Right ventricle myocardium superior (tissue), 1 donor: ENCODE data around the gene CHMP1A. TPM values are rescaled to one million over a fixed set of nuclear protein-coding genes. Genes with fewer than 3 reads are reported as not detected.

Experiments
- ATAC-seq: fragments of 200-7000 bp; cut with Tn5 transposase; one replicate; pipeline ENCODE4 v1.9.1; 2020; ENCODE audit warnings: mild to moderate bottlenecking; ENCODE audit not compliant: poor library complexity
- DNase-seq: peaks from one replicate; pipeline ENCODE4 v3.0.0-alpha.2; 2020
- intact Hi-C: fragments of 100-400 bp; cut with DNase I; formaldehyde crosslinking; loops from one replicate; pipeline ENCODE4 v1.11.2; 2022
- total RNA-seq: library from RNA; stranded (reverse); fragmentation: NEBNext Ultra II Directional; extraction: Animal tissue kit (Norgen Biotek cat#: 25700); gene quantifications from one replicate; pipeline ENCODE4 v1.2.1, GENCODE V29; 2021
- donor health status: DM: no; HTN: yes; CAD: no; lungs with severe emphysema.

CHMP1A gene
- total RNA-seq, 1 donor from 2014 or later, result 32.6 TPM

- ATAC-seq, result no peak
- no peak for DNase-seq
- intact Hi-C loops, result no loop called here
Observed at GRCh38 chr16:89615176-89615575, 42.3 kb downstream of the CHMP1A start.

GRCh38 chr16:89613954-89614459 lies 43.5 kb downstream of the CHMP1A start:
- DNase-seq (no peak), ATAC-seq (no peak)
- intact Hi-C loops, result no loop called here

DNA sequence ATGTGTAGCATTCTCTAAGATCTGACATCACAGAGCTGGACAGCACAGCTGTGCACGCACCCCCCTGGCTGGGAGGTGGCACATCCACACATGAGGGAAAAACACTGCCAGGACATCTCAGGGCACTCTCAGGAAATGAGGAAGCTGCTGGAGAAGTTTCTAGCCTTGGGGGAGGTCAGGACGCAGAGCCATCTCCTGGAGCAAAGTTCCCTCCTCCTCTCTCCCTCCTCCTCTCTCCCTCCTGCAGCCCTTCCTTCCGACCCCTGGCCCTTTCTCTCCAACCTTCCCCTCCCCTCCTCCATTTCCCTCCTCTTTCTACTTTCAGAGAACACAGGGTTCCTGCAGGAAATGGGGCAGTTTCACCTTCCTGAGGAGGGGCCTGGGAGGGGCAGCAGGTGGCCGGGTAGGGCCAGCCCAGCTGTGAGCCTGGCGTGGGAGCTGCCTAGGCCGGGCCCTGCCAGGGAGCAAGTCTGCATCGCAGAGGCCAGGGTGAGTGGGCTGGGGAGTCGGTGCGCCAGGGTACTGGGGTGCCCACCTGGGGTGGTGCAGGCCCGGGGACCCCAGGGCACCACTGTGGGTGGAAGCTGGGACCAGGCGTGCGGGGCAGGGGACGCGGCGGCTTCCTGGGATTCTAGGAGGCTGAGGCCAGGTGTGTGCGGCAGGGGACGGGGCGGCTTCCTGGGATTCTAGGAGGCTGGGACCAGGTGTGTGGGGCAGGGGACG lies 44.1 kb downstream of the CHMP1A start, which contains the start of gene DPEP1:
DPEP1 (plus strand) TSS at position 412 of the 723 bp plus-strand sequence. CDS start 16,769 bp downstream, outside the sequence.
- intact Hi-C loops, result no loop called here
- DNase-seq (no peak), ATAC-seq (no peak)

DNA sequence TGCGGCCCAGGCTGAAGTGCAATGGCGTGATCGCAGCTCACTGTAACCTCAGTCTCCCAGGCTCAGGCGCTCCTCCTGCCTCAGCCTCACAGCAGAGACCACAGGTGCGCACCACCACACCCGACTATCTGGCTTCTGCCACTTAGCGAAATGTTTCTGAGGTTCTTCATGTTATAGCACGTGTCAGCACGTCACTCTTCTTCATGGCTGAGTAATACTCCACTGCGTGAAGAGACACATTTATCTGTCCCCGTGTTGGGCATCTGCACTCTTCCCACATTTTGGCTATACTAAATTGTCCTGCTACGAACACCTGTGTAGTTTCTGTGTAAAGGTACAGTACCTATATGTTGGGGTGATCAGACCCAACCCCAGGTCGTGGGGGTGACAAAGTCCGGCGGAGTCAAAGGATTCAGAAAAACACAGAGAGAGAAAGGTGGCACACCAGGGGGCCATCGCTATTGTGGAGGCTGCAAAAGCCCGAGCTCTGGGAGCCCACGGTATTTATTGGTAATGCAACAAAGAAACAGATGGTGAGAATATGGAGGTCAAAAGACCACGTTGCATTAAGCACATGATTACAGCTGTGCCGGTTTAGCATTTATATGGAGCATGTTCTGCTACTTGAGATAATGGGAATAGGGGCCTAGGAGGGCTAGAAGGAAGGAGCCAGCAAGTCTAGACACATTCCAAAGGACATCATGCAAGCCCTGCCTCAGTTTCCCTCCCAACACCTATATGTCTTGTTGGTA lies 44.9 kb downstream of the CHMP1A start:
- intact Hi-C loops, result no loop called here
- DNase-seq (no peak), ATAC-seq (no peak)

GRCh38 chr16:89610108-89610453 lies 47.4 kb downstream of the CHMP1A start:
- intact Hi-C loops, result no loop called here
- ATAC-seq (no peak), DNase-seq (no peak)

GRCh38 chr16:89607937-89608740 lies 49.4 kb downstream of the CHMP1A start:
- intact Hi-C loops, result no loop called here
- DNase-seq, result no peak
- ATAC-seq, result no peak

DNA sequence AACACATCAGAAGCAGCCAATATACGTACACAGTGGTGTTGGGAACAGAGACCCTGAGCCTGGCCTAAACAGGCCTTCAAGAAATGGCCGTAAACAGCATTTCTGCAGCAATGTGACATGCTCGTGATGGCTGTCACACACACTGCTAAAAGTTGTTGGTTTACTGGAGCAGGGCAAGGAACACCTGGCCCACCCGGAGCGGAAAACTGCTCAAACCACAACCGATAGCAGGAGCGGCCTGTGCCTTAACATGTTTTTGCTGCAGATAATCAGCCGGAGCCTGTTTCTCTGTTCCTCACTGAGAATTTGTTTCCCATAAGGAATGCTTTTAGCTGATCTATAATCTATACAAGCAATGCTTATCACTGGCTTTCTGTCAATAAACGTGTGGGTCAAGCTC lies 50.1 kb downstream of the CHMP1A start:
- intact Hi-C loops, result no loop called here
- ATAC-seq (no peak), DNase-seq (no peak)

DNA sequence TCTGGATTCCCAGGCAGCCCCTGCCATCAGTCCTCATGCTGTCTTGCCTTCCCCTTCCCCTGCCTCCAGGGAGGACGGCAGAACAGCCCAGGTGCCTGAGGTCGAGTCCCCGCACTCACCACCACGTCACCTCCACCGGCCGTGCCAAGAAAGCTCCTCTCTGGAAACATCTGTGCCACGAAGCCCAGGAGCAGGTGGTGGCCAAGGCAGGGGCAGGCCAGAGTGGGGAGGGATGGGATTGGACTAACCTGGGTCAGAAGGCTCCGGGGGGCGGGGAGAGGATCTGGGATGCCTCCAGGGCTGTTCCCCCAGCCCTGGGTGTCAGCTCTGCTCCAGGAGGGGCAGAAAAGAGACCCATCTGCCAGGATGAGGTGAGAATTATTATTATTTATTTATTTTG lies 51.5 kb downstream of the CHMP1A start:
- intact Hi-C loops, result no loop called here
- DNase-seq, result no peak
- no peak for ATAC-seq

- intact Hi-C loops, result no loop called here
- no peak for DNase-seq
Observed at GRCh38 chr16:89605186-89605970, 52.1 kb downstream of the CHMP1A start.

DNA sequence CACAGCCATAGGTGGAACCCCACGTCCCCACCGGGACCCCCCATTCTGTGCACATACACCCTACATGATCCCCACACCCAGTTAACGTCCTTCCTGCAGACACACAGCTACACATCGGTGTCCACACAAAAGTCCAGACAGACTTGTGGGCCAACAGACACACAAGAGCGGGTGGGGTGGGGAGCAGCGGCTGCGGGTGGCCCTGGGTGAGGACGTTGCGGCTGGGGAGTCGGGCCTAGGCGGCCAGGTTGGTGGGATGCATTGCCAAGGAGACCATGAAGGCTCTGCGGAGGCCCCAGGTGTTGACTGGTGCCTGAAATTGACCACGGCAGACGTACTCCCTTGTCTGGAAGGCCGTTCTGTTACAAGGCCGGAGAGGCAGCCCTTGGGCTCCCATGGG lies 52.7 kb downstream of the CHMP1A start:
- no peak for DNase-seq
- intact Hi-C loops, result no loop called here
- ATAC-seq, result no peak

More at GRCh38 chr16:89605186-89605970, 52.1 kb downstream of the CHMP1A start:
- ATAC-seq, result no peak

DNA sequence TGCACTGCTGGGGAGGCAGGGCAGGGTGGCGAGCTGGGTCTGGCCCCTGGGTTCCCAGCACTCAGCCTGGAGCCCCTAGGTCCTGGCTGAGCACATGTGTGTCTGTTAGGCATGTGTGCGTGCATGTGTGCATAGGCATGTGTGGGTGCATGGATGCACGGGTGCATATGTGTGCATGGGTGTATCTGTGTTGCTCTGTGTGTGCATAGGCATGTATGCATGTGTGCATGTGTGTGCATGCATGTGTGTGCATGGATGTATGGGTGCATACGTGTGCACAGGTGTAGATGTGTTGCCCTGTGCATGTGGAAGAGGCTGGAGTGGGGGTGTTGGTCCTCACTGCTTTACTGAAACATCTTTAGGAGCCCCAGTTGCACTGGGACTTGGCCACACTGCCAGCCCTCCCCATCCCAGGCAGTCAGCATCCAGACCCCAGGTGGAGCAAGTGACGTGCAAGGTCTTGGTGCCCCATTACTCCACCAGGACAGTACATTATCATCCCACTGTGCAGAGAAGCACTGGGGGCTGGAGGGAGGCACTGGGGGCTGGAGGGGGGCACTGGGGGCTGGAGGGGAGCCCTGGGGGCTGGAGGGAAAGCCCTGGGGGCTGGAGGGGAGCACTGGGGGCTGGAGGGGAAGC lies 54.4 kb downstream of the CHMP1A start:
- DNase-seq (no peak), ATAC-seq (no peak)
- intact Hi-C loops, result no loop called here

GRCh38 chr16:89602273-89602951 lies 55.1 kb downstream of the CHMP1A start:
- ATAC-seq, result no peak

GRCh38 chr16:89601906-89602272 lies 55.6 kb downstream of the CHMP1A start:
- intact Hi-C loops, result no loop called here
- ATAC-seq (no peak), DNase-seq (no peak)

More at GRCh38 chr16:89602273-89602951, 55.1 kb downstream of the CHMP1A start:
- DNase-seq, result no peak
- intact Hi-C loops, result no loop called here

DNA sequence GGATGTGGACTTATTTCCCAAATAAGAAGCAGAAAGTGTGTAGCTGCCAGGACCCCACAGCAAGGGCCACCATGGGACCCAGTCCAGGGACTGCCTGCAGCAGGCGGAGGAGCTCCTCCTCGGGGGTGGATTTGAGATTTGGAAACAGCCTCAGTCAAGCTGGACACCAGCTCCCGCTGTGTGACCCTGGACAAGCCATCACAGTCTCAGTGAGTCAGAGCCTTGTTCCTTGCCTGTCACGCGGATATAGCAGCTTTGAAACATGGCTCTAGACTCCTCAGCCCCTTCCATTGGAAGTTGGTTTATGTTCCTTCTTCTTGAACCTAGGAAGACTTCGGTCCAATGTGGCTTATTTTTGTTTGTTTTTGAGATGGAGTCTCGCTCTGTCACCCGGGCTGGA lies 56.6 kb downstream of the CHMP1A start:
- no peak for DNase-seq
- intact Hi-C loops, result no loop called here
- ATAC-seq, result no peak

- no peak for DNase-seq
- intact Hi-C loops, result no loop called here
- ATAC-seq, result no peak
Observed at GRCh38 chr16:89600427-89600826, 57.1 kb downstream of the CHMP1A start.

DNA sequence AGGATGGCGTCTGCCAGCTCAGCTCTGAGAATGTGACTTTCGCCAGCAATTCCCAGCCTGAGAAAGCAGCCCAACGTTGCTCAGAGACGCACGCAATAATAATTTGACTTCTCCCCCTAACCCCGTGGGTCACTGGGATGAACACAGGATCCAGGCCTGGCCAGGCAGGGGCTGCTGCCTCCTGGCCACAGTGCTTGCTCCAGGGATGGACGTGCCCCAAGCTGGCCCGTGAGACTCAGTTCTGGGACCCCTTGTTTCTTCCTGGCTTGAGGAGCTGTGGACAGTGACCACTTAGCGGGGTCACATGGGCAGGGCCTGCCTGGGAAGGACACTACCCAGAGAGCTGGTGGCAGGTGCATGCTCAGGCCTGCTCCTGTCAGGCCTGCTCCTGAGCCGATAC lies 57.6 kb downstream of the CHMP1A start:
- intact Hi-C loops, result no loop called here
- DNase-seq (no peak), ATAC-seq (no peak)

GRCh38 chr16:89599451-89599858 lies 58.1 kb downstream of the CHMP1A start:
- no peak for ATAC-seq

DNA sequence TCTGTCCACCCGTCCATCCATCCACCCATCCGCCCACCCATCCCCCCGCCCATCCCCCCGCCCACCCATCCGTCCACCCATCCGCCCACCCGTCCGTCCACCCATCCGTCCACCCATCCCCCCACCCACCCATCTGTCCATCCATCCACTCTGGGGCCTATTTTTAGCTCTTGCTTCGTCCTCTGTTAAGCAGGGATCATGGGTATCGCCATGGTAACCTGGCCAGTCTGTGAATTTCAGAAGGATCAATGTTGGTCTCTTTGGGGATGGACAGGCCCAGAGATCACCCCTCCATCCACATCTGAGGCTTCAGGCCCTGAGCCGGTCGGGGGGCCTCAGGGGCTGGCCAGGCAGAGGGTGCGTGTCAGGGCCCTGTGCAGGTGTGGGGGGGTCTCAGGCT lies 59.3 kb downstream of the CHMP1A start:
- intact Hi-C loops, result no loop called here
- DNase-seq, result no peak
- no peak for ATAC-seq

More at GRCh38 chr16:89599451-89599858, 58.1 kb downstream of the CHMP1A start:
- intact Hi-C loops, result no loop called here
- no peak for DNase-seq
